GM18505 (cell line): Measurements from ENCODE around the gene MKI67.
"Not testable (repeated sequence)": the region's sequence is repeated elsewhere in the genome, so short reads cannot be mapped to it uniquely, and the experiment has no call there.

ENCODE experiments used
- ATAC-seq: cut with Tn5 transposase; IDR thresholded peaks from one replicate; pipeline ENCODE4 v1.9.1; 2021; ENCODE audit not compliant: unreplicated experiment
- POLR2A ChIP-seq: IDR thresholded peaks from 4 replicates; pipeline ENCODE4 v1.6.1; 2011; ENCODE audit warnings: borderline replicate concordance; ENCODE audit not compliant: insufficient read depth, insufficient read length; ENCODE audit errors: extremely low read depth

Gene MKI67, protein sequence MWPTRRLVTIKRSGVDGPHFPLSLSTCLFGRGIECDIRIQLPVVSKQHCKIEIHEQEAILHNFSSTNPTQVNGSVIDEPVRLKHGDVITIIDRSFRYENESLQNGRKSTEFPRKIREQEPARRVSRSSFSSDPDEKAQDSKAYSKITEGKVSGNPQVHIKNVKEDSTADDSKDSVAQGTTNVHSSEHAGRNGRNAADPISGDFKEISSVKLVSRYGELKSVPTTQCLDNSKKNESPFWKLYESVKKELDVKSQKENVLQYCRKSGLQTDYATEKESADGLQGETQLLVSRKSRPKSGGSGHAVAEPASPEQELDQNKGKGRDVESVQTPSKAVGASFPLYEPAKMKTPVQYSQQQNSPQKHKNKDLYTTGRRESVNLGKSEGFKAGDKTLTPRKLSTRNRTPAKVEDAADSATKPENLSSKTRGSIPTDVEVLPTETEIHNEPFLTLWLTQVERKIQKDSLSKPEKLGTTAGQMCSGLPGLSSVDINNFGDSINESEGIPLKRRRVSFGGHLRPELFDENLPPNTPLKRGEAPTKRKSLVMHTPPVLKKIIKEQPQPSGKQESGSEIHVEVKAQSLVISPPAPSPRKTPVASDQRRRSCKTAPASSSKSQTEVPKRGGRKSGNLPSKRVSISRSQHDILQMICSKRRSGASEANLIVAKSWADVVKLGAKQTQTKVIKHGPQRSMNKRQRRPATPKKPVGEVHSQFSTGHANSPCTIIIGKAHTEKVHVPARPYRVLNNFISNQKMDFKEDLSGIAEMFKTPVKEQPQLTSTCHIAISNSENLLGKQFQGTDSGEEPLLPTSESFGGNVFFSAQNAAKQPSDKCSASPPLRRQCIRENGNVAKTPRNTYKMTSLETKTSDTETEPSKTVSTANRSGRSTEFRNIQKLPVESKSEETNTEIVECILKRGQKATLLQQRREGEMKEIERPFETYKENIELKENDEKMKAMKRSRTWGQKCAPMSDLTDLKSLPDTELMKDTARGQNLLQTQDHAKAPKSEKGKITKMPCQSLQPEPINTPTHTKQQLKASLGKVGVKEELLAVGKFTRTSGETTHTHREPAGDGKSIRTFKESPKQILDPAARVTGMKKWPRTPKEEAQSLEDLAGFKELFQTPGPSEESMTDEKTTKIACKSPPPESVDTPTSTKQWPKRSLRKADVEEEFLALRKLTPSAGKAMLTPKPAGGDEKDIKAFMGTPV (N-terminal part only)

DNA sequence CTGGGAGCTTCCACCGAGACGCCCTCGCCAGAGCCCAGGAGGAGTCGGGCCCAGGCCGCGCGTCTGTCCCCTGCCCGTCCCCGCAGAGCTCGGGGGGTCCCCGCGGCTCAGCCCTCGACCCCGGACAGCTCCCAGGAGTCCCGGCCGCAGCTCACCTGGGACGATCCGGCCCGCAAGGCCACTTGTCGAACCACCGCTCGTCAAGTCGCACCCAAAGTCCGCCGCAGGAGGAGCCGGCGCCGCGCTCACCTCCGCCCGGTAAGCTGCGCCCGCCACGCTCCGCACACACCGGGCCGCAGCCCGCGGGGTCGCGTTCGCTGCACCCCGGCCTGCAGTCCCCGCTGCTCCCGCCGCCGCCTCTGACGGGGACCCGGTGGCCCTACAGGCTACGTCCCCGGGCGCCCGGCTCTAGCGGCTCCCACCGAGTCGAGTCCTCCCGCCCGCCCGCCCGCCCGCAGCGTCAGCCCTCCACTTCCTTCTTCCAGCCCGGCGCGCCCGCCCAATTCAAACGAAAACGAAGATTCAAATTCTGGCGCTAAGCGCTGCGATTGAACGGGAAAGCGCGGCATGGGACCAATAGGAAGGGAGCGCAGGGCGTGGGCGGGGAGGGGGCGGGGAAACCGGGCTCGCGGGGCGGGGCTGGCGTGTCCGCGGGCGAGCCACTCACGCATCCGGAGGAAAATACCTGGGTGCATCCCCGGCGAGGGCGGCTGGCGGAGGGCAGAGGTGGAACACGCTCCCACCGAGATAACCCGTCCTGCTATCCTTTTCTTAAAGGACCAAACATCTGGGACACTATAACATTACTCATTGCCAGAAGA, at the start of gene MKI67:
TSS of gene MKI67 (minus strand) at position 480 of the 821 bp plus-strand sequence. CDS start 756 bp downstream, outside the sequence.
- peak; percentile 56 for TF ChIP-seq POLR2A

DNA sequence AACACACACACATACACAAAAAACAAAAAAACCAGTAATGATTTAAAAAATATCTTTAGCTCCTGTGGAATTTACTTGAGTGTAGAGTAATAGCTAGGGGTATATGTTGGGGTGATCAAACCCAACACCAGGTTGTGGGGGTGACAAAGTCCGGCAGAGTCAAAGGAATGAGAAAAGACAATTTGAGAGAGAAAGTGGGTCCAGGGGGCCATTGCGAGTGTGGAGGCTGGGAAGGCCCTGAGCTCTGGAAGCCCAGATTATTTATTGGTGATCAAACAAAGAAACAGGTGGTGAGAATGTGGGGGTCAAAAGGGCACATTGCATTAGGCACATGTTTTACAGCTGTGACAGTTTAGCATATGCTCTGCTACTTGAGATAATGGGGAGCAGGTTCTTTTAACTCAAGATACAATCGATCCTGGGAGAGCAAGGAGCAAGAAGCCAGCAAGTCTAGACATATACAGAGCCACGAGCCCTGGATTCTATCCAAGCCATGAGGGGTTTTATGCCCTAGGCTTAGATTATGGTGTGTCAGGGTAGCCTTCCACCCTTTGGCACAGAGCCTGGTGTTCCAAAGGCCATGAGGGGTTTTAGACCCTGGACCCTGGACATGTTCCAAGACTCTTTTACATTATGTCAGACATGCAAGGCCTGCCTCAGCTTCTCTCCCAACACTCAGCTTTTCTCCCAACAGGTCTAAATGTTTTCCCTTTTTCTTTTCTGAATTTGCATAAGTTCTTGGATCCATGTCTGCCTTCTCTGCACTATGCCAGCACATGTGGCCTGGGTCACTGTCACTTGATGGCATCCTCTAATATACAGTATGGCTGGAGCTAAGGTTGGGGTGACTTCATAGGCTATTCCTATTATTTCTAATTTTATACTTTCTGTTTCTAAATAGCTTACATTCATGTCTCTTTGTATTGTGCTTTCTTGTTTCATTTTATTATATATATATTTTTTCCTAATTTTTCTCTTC, 48.6 kb upstream of the MKI67 start:
- no peak for TF ChIP-seq POLR2A
- ATAC-seq: no peak

More for the DNA sequence above, at the start of gene MKI67:
- ATAC-seq: peak; percentile 89

DNA sequence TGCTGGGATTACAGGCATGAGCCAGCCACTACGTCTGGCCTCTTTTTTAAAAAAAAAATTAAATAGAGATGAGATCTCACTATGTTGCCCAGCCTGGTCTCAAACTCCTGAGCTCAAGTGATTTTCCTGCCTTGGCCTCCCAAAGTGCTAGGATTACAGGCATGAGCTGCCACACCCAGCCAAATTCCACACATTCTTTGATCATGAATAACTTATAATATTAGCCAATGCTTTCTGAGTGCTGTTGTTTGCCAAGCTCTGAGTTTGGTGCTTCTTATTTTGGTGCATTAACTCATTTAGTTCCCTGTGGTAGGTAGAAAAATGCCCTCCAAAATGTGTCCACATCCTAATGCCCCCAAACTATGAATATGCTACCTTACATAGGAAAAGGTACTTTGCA, 47.2 kb upstream of the MKI67 start:
- TF ChIP-seq POLR2A: no peak
- no peak for ATAC-seq

DNA sequence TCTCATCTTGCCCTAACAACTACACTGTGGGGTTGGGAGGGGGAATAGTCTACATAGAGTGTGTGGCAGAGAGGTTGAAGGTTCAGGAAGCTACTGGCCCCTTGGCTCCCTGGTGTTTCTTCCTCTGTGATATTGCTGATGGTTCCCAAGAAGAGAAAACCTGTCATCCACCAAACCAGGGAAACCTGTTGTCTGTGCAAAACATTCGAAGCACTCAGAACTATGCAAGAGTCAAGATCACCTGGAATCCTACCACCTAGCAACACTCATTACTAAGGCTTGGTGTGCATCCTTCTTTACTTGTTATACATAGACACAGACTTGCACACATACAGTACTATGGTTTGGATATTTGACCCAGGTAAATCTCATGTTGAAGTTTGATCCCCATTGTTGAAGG, 46.5 kb upstream of the MKI67 start:
- no peak for ATAC-seq
- no peak for TF ChIP-seq POLR2A

DNA sequence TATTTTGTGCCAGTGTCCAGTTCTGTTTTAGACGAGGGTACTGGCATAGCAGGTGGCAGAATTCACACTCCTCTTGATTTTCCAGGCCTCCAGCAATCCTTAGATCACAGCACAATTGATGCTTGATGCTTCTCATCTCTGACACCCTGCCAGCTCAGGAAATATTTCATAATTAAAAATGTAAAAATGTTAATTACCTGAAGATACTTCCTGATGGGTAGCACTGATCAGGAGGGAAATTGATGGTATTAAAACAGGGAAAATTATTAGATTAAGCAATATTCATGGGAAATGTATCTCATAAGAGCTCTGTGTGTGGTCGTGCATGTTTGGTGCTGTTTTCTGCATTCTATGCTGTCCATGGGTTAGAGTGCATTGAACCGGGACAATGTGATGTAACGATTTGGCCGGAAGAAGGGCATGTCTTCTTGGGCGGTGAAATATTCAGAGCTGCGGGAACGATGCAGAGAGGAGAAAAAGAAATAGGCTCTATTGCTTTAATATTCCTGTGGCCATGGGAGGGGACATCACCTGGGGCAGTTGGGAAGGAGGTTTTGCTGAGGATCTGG, 43.7 kb upstream of the MKI67 start:
- ATAC-seq: no peak
- TF ChIP-seq POLR2A: no peak

DNA sequence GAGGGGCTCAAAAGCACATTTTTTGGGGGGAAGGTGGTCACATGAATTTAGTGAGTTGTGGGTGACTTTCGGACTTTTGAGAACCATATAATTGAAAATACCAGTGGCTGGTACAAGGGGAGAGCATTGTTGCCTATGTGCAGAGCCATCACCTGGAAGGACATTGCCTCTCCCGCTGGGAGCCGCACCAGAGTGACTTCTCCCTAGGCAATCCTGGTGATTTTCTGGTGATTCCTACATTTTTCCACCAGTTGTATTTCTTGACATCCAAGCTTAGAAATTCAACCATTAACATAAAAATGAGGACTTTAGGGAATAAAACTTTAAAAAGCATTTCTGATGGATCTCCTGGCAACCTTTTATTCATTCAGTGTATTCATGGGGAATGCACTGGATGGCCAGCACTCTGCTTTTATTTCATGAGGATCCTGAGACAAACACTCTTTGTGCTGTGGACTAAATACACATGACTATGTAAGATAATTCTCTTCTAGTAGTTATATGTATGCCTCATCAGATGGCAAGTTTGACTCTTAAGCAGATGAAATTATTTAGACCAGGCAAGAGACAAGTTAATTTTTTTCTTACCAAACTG, 41.8 kb upstream of the MKI67 start:
- no peak for TF ChIP-seq POLR2A
- no peak for ATAC-seq

DNA sequence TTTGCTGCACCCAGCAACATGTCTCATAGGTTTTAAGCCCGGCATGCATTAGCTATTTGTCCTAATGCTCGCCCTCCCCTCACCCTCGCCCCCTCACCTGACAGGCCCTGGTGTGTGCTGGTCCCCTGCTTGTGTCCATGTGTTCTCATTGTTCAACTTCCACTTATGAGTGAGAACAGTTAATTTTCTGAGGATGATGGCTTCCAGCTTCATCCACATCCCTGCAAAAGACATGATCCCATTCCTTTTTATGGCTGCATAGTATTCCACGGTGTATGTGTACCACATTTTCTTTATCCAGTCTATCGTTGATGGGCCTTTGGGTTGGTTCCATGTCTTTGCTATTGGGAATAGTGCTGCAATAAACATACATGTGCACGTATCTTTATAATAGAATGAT, 40.9 kb upstream of the MKI67 start:
- ATAC-seq: not testable (repeated sequence)

DNA sequence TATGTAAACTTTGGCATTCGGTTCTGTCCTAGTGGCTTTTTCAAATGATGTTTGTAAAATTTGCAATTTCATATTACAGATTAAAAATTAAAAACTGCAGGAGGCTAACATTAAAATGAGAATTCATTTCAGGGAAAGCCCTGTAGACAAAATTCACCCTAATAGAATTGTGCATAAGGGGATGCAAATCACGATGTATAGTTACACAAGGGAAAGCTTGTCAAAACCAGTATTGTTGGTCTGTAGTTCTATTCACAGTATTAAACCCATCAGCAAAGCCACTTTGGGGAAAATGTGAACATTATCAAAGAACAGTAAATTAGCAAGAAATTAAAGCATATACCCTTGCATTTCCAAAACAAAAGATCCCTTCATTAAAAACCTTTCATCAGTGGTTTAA, 39.9 kb upstream of the MKI67 start:
- no peak for ATAC-seq
- TF ChIP-seq POLR2A: no peak

DNA sequence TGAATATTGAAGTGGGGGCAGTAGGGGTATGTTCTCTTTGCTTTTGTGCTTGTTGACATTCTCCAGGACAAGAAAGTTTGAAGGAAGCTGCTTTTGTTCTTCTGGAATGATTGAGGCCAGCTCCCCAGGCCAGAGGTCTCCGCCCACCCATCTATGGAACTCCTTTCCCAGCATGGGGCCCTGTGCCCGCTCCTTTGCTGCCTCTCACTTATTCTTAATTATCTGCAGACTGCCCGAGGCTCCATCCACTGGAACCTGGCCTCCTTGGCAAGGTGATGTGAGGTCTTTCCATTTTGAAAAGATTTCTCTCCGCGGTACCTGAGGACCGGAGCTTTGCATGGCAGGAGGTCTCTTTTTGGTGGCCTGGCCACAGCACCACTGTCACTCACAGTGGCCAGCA, 39.3 kb upstream of the MKI67 start:
- no peak for TF ChIP-seq POLR2A
- no peak for ATAC-seq

DNA sequence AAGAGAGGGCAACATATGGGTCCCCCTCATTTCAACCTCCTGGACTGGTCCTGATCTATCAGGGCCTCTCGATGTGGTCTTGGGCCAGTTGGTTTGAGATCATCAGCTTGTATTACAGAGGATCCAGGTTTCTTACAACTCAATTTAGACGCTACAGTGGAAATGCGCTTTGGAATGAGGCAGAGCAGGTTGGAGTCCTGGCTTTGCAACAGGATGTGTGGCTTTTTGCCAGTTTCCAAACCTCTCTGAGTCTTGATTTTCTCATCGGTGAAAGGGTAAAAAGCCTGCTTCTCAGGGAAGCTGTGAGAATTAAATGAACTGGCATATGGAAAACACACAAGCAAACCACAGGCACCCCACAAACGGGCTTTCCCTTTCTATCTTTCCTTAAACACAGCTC, 37.5 kb upstream of the MKI67 start:
- TF ChIP-seq POLR2A: no peak
- ATAC-seq: no peak

DNA sequence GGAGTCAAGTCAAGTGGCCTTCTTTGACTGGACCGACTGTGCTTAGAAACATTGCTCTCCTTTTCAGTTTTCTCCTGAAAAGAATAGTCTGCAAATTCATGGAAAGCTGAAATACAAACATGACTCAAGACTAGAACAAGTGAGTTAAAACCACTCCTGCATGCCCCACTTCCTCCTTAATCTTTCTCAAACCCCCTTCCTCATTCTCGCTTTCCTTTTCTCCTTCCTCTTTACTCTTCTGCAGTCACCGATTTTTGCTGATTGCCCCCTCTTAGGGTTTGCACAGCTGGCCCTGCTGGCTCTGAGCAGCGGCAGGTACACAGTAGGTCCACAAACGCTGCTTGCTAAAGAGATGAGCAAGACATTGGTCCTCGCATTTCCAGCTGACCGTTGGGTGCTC, 34.8 kb upstream of the MKI67 start:
- ATAC-seq: no peak
- no peak for TF ChIP-seq POLR2A
